Measurements from ENCODE around the gene TTC8.

DNA sequence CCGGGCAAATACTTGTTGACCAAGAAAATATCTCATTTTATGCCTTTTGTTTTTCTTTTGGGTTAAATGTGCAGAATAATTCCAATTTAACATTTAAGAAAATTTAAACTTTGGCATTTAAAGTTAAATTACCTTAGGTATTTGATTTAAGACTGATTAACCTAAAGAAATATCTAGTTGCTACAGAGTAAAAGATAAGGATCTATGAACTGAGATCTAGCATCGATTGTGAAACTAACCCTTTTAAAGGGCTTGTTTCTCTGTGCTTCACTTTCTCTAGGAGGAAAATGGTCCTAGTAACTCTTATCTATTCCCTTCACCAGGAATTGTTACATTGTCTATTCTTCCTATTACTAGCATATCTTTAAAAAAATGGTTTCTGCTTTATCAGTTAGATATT, 2.6 kb upstream of the TTC8 start:
- TF ChIP-seq, protein P1, sequence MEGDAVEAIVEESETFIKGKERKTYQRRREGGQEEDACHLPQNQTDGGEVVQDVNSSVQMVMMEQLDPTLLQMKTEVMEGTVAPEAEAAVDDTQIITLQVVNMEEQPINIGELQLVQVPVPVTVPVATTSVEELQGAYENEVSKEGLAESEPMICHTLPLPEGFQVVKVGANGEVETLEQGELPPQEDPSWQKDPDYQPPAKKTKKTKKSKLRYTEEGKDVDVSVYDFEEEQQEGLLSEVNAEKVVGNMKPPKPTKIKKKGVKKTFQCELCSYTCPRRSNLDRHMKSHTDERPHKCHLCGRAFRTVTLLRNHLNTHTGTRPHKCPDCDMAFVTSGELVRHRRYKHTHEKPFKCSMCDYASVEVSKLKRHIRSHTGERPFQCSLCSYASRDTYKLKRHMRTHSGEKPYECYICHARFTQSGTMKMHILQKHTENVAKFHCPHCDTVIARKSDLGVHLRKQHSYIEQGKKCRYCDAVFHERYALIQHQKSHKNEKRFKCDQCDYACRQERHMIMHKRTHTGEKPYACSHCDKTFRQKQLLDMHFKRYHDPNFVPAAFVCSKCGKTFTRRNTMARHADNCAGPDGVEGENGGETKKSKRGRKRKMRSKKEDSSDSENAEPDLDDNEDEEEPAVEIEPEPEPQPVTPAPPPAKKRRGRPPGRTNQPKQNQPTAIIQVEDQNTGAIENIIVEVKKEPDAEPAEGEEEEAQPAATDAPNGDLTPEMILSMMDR (IDR thresholded peaks at IDR 0.05): no peak
- TF ChIP-seq POLR2A (IDR thresholded peaks at IDR 0.05): no peak

All from Peyer's patch (tissue), 4 donors.